HepG2 (cell line): ENCODE data around the gene GNAI2. TPM values are rescaled to one million over a fixed set of nuclear protein-coding genes. Genes with fewer than 3 reads are reported as not detected.
A peak's percentile ranks its signal among the peaks of the same experiment; 100 is the strongest.

ENCODE experiments used
- CC2D1A ChIP-seq: sonication (generic); formaldehyde crosslinking; IDR thresholded peaks from 2 replicates; pipeline ENCODE4 v1.8.1; 2023; ENCODE audit warnings: mild to moderate bottlenecking, missing genetic modification reagents
- GPN1 ChIP-seq: sonication (generic); formaldehyde crosslinking; IDR thresholded peaks from 2 replicates; pipeline ENCODE4 v1.5.1; 2020; ENCODE audit warnings: missing genetic modification reagents, borderline replicate concordance
- HOXA9 ChIP-seq: sonication (generic); formaldehyde crosslinking; IDR thresholded peaks from 2 replicates; pipeline ENCODE4 v1.8.1; 2022; ENCODE audit warnings: missing genetic modification reagents, mild to moderate bottlenecking, moderate library complexity, borderline replicate concordance
- IRX3 ChIP-seq: sonication (generic); formaldehyde crosslinking; IDR thresholded peaks from 2 replicates; pipeline ENCODE4 v1.8.1; 2023; ENCODE audit warnings: mild to moderate bottlenecking, low read depth, missing genetic modification reagents, borderline replicate concordance
- JDP2 ChIP-seq: sonication (generic); formaldehyde crosslinking; IDR thresholded peaks from 2 replicates; pipeline ENCODE4 v1.8.1; 2022; ENCODE audit warnings: missing genetic modification reagents, borderline replicate concordance
- KLF9 ChIP-seq: IDR thresholded peaks from 2 replicates; pipeline ENCODE4 v1.6.1; 2016; ENCODE audit warnings: low read depth
- SKI ChIP-seq: fragments of 450-650 bp; IDR thresholded peaks from one replicate; pipeline ENCODE4 v1.6.1; 2018; ENCODE audit warnings: mild to moderate bottlenecking; ENCODE audit not compliant: partially characterized antibody
- ZBTB8A ChIP-seq: sonication (generic); formaldehyde crosslinking; IDR thresholded peaks from 2 replicates; pipeline ENCODE4 v1.4.0; 2020; ENCODE audit warnings: mild to moderate bottlenecking, low read depth, missing genetic modification reagents, borderline replicate concordance
- ZFP36L1 ChIP-seq: sonication (generic); formaldehyde crosslinking; IDR thresholded peaks from 2 replicates; pipeline ENCODE4 v1.8.0; 2022; ENCODE audit warnings: mild to moderate bottlenecking, missing genetic modification reagents, moderate library complexity
- ZNF224 ChIP-seq: sonication (generic); formaldehyde crosslinking; IDR thresholded peaks from 2 replicates; pipeline ENCODE4 v1.5.0; 2020; ENCODE audit warnings: mild to moderate bottlenecking, missing genetic modification reagents
- ZNF274 ChIP-seq: sonication (generic); formaldehyde crosslinking; IDR thresholded peaks from 2 replicates; pipeline ENCODE4 v1.5.1; 2020; ENCODE audit warnings: mild to moderate bottlenecking, missing genetic modification reagents
- ZNF382 ChIP-seq: sonication (generic); formaldehyde crosslinking; IDR thresholded peaks from 2 replicates; pipeline ENCODE4 v1.5.0; 2020; ENCODE audit warnings: missing genetic modification reagents, mild to moderate bottlenecking, borderline replicate concordance
- ZNF432 ChIP-seq: sonication (generic); formaldehyde crosslinking; IDR thresholded peaks from 2 replicates; pipeline ENCODE4 v1.5.0; 2020; ENCODE audit warnings: missing genetic modification reagents, mild to moderate bottlenecking, borderline replicate concordance
- polyA plus RNA-seq, 8 experiments: library from polyadenylated mRNA; depleted of rRNA in 3 of 8; stranded (reverse) in 7 of 8; unstranded in 1 of 8; fragments of >200 nt; fragmentation: Illumina TruSeq in 4 of 8; extraction: Trizol in 4 of 8; gene quantifications; 2 replicates each; pipeline versions ENCODE4 v1.2.1 to v1.2.3, GENCODE V29; 2011 to 2016; ENCODE audit warnings: low read depth in 4 of 8, missing spikeins in 1 of 8, mixed read lengths in 1 of 8; ENCODE audit not compliant: insufficient read depth in 1 of 8
- total RNA-seq, 5 experiments: library from RNA; depleted of rRNA; stranded (reverse); fragments of >200 nt; fragmentation: Illumina TruSeq; extraction: Trizol; gene quantifications; 2 replicates each; pipeline ENCODE4 v1.2.3, GENCODE V29; 2016; ENCODE audit warnings: low read depth in 1 of 5
- TF ChIP-seq, protein P1 (sequence below): sonication (generic); formaldehyde crosslinking; IDR thresholded peaks from 2 replicates; pipeline ENCODE4 v1.4.0; 2020; ENCODE audit warnings: missing genetic modification reagents, borderline replicate concordance
- TF ChIP-seq, protein P2 (sequence below): sonication (generic); formaldehyde crosslinking; IDR thresholded peaks from 2 replicates; pipeline ENCODE4 v1.8.0; 2022; ENCODE audit warnings: missing genetic modification reagents, mild to moderate bottlenecking, moderate library complexity, borderline replicate concordance
- TF ChIP-seq, protein P3 (sequence below): sonication (generic); formaldehyde crosslinking; IDR thresholded peaks from 2 replicates; pipeline ENCODE4; 2020; ENCODE audit warnings: missing genetic modification reagents, mild to moderate bottlenecking, borderline replicate concordance
- TF ChIP-seq, protein P4 (sequence below): sonication (generic); formaldehyde crosslinking; IDR thresholded peaks from 2 replicates; pipeline ENCODE4 v1.5.0; 2020; ENCODE audit warnings: missing genetic modification reagents

Gene GNAI2
- total and polyA plus RNA-seq, 2 of the 13 experiments (the other 11 are each of a cell fraction or from before 2014, with no cell fraction given), result 51.1 to 66.2 TPM

DNA sequence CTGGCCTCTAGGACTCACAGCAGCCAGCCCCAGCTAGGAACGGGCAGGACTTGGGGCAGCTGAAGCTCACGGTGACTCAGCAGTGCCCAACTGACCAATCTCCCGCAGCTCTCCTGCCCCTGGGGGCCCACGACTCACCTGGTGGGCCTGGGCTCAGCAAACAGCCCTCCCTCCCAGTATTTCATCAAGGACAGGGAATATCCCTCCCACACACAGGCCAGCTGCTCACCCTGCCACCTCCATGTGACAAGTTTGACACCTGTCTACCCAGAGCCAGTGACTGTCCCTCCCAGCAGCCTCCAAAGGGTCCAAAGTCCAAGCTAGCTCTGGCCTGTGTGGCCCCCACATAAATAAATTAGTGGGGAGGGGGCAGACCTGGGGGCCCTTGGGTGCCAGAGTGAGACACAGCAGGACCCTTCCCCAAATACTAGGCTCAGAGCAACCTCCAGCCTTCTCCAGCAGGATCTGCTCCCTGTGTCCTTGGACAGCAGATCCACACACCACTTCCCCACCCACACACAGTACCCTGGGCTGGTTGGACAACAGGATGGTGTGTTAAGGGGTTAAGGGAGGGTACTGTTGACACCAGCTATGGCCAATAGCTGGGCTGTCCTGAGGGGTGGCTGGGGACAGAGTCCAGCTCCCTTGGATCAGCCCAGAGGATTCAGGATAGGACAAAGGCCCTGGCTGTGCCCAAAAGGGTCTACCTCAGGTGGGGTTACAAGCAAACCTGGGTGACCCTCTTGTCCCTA lies 40.3 kb upstream of the GNAI2 start (continued):
- TF ChIP-seq, protein P1, sequence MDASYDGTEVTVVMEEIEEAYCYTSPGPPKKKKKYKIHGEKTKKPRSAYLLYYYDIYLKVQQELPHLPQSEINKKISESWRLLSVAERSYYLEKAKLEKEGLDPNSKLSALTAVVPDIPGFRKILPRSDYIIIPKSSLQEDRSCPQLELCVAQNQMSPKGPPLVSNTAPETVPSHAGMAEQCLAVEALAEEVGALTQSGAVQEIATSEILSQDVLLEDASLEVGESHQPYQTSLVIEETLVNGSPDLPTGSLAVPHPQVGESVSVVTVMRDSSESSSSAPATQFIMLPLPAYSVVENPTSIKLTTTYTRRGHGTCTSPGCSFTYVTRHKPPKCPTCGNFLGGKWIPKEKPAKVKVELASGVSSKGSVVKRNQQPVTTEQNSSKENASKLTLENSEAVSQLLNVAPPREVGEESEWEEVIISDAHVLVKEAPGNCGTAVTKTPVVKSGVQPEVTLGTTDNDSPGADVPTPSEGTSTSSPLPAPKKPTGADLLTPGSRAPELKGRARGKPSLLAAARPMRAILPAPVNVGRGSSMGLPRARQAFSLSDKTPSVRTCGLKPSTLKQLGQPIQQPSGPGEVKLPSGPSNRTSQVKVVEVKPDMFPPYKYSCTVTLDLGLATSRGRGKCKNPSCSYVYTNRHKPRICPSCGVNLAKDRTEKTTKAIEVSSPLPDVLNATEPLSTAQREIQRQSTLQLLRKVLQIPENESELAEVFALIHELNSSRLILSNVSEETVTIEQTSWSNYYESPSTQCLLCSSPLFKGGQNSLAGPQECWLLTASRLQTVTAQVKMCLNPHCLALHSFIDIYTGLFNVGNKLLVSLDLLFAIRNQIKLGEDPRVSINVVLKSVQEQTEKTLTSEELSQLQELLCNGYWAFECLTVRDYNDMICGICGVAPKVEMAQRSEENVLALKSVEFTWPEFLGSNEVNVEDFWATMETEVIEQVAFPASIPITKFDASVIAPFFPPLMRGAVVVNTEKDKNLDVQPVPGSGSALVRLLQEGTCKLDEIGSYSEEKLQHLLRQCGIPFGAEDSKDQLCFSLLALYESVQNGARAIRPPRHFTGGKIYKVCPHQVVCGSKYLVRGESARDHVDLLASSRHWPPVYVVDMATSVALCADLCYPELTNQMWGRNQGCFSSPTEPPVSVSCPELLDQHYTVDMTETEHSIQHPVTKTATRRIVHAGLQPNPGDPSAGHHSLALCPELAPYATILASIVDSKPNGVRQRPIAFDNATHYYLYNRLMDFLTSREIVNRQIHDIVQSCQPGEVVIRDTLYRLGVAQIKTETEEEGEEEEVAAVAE (CRISPR knock-in tag), result peak; percentile 67; the same call in 1 of the 2 replicates
- TF ChIP-seq, protein P2, sequence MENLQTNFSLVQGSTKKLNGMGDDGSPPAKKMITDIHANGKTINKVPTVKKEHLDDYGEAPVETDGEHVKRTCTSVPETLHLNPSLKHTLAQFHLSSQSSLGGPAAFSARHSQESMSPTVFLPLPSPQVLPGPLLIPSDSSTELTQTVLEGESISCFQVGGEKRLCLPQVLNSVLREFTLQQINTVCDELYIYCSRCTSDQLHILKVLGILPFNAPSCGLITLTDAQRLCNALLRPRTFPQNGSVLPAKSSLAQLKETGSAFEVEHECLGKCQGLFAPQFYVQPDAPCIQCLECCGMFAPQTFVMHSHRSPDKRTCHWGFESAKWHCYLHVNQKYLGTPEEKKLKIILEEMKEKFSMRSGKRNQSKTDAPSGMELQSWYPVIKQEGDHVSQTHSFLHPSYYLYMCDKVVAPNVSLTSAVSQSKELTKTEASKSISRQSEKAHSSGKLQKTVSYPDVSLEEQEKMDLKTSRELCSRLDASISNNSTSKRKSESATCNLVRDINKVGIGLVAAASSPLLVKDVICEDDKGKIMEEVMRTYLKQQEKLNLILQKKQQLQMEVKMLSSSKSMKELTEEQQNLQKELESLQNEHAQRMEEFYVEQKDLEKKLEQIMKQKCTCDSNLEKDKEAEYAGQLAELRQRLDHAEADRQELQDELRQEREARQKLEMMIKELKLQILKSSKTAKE (CRISPR knock-in tag), result peak; percentile 82; the same call in 1 of the 2 replicates
- TF ChIP-seq HOXA9 (CRISPR knock-in tag) (peak; percentile 66; the same call in 1 of the 2 replicates), ZNF432 (CRISPR knock-in tag) (no peak), ZFP36L1 (peak; percentile 95), ZNF382 (CRISPR knock-in tag) (no peak), SKI (peak; percentile 13), ZBTB8A (CRISPR knock-in tag) (0 out of 2 replicates have a peak, but pooled peaks have one; percentile 47), GPN1 (CRISPR knock-in tag) (no peak), ZNF274 (CRISPR knock-in tag) (0 out of 2 replicates have a peak, but pooled peaks have one; percentile 54), JDP2 (peak; percentile 57; the same call in 1 of the 2 replicates), CC2D1A (CRISPR knock-in tag) (no peak), KLF9 (CRISPR knock-in tag) (no peak), ZNF224 (peak; percentile 1; the same call in 1 of the 2 replicates), IRX3 (peak; percentile 89)
- TF ChIP-seq, protein P3, sequence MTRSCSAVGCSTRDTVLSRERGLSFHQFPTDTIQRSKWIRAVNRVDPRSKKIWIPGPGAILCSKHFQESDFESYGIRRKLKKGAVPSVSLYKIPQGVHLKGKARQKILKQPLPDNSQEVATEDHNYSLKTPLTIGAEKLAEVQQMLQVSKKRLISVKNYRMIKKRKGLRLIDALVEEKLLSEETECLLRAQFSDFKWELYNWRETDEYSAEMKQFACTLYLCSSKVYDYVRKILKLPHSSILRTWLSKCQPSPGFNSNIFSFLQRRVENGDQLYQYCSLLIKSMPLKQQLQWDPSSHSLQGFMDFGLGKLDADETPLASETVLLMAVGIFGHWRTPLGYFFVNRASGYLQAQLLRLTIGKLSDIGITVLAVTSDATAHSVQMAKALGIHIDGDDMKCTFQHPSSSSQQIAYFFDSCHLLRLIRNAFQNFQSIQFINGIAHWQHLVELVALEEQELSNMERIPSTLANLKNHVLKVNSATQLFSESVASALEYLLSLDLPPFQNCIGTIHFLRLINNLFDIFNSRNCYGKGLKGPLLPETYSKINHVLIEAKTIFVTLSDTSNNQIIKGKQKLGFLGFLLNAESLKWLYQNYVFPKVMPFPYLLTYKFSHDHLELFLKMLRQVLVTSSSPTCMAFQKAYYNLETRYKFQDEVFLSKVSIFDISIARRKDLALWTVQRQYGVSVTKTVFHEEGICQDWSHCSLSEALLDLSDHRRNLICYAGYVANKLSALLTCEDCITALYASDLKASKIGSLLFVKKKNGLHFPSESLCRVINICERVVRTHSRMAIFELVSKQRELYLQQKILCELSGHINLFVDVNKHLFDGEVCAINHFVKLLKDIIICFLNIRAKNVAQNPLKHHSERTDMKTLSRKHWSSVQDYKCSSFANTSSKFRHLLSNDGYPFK (CRISPR knock-in tag), result peak; percentile 42; the same call in 1 of the 2 replicates
- TF ChIP-seq, protein P4, sequence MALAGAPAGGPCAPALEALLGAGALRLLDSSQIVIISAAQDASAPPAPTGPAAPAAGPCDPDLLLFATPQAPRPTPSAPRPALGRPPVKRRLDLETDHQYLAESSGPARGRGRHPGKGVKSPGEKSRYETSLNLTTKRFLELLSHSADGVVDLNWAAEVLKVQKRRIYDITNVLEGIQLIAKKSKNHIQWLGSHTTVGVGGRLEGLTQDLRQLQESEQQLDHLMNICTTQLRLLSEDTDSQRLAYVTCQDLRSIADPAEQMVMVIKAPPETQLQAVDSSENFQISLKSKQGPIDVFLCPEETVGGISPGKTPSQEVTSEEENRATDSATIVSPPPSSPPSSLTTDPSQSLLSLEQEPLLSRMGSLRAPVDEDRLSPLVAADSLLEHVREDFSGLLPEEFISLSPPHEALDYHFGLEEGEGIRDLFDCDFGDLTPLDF, result no peak; the same call in 1 of the 2 replicates
